Fibroblast of lung (primary cell): ENCODE results near the gene C16orf95.

ENCODE experiments used
- EZH2 ChIP-seq: IDR thresholded peaks from 2 replicates; pipeline ENCODE4 v1.5.1; 2012; ENCODE audit warnings: low read length, control low read depth, mild to moderate bottlenecking; ENCODE audit errors: missing control alignments
- TF ChIP-seq, protein P1 (sequence below), 2 donors: IDR thresholded peaks in 1 of 2; conservative IDR thresholded peaks in 1 of 2; 1 replicate in 1 of 2; 2 replicates in 1 of 2; pipeline ENCODE4 v1.5.1; 2011 to 2012; ENCODE audit warnings: low read length in 2 of 2, control low read depth in 1 of 2, inconsistent platforms in 1 of 2, low read depth in 1 of 2, mild to moderate bottlenecking in 1 of 2

GRCh38 chr16:87293990-87294389, 23.2 kb downstream of the C16orf95 start:
- TF ChIP-seq, protein P1, sequence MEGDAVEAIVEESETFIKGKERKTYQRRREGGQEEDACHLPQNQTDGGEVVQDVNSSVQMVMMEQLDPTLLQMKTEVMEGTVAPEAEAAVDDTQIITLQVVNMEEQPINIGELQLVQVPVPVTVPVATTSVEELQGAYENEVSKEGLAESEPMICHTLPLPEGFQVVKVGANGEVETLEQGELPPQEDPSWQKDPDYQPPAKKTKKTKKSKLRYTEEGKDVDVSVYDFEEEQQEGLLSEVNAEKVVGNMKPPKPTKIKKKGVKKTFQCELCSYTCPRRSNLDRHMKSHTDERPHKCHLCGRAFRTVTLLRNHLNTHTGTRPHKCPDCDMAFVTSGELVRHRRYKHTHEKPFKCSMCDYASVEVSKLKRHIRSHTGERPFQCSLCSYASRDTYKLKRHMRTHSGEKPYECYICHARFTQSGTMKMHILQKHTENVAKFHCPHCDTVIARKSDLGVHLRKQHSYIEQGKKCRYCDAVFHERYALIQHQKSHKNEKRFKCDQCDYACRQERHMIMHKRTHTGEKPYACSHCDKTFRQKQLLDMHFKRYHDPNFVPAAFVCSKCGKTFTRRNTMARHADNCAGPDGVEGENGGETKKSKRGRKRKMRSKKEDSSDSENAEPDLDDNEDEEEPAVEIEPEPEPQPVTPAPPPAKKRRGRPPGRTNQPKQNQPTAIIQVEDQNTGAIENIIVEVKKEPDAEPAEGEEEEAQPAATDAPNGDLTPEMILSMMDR (conservative IDR thresholded peaks at IDR 0.05 in 1 of 2, IDR thresholded peaks at IDR 0.05 in 1 of 2; ENCODE audit: low read depth in 1 of 2, low read length in 2 of 2) = no peak
- TF ChIP-seq EZH2 = no peak
